Right forelimb (tissue), 1 donor: ENCODE results near the gene RTCA.
"Not testable (repeated sequence)": the region's sequence is repeated elsewhere in the genome, so short reads cannot be mapped to it uniquely, and the experiment has no call there.

Experiments used
- DNase-seq: peaks from one replicate; pipeline ENCODE4 v3.0.0-alpha.2; 2018

RTCA gene

DNA sequence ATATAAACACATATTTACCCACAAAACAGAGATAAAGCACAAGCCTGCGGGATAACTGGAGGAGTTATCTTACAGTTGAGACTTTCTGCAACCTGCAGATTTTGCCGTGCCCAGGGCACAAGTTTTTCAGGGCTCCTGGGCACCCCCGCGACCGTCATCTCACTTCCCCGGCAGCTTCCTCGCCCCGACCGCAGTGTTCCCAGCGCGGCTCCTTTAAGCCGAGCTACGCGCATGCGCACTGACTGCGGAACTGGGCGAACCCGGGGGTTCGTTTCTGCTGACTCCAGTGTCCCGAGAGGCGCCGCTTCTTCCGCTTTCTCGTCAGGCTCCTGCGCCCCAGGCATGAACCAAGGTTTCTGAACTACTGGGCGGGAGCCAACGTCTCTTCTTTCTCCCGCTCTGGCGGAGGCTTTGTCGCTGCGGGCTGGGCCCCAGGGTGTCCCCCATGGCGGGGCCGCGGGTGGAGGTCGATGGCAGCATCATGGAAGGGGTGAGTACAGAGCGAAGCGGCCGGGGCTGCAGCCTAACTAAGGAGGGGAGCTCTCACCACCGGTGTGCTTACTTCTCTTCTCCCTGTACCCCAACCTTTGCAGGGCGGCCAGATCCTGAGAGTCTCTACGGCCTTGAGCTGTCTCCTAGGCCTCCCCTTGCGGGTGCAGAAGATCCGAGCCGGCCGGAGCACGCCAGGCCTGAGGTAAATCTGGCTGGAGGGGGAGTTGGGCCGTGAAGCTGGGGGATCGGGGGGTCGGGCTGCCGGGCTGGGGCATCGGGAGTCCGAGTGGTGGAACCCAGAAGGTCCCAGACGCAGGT, at the start of gene RTCA:
Gene RTCA, plus strand, starts transcription at position 286 of the 810 bp plus-strand sequence. Its CDS starts 160 bp downstream, at position 446.
- peak; percentile 95 for DNase-seq

DNA sequence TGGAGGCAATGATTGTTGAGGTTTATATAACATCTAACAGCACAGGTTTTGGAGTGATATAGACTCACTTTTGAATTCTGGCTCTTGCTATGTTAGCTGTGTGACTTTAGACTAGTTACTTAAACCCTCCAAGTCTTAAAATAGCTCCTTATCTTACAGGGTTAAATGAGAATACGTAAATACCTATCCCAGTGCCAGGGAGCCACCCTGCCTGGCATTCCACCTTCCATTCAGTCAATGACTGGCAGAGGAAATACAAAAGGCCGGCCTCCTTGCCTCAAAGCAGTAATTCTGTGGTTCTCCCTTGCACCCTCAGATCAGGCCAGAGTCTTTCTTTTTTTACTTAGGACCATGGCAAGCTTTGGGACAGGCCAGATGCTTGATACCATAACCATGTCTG, 48.2 kb upstream of the RTCA start:
- no peak for DNase-seq

DNA sequence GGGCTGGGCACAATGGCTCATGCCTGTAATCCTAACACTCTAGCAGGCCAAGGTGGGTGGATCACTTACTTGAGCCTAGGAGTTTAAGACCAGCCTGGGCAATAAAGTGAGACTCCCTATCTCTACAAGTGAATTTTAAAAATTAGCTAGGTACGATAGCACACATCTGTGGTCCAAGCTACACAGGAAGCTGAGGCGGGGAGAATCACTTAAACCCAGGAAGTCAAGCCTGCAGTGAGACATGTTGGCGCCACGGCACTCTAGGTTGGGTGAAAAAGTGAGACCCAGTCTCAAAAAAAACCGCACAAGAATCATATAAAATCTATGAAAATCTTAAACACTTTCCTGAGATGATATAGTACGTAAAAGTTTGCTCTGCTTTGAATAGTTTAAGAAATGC, 46.6 kb upstream of the RTCA start:
- DNase-seq: no peak

DNA sequence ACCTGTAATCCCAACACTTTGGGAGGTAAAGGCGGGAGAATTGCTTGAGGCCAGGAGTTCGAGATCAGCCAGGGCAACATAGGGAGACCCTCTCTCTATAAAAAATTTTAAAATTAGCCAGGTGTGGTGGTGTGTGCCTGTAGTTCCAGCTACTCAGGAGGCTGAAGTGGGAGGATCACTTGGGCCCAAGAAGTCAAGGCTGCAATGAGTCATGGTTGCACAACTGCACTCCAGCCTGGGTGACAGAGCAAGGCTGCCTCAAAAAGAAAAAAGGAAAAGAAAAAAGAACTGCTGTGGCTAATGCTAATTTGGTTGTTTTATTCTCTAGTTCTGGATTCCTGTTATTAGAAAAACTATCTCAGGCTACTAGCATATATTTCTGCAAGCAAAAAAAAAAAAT, 46.1 kb upstream of the RTCA start:
- DNase-seq: no peak

DNA sequence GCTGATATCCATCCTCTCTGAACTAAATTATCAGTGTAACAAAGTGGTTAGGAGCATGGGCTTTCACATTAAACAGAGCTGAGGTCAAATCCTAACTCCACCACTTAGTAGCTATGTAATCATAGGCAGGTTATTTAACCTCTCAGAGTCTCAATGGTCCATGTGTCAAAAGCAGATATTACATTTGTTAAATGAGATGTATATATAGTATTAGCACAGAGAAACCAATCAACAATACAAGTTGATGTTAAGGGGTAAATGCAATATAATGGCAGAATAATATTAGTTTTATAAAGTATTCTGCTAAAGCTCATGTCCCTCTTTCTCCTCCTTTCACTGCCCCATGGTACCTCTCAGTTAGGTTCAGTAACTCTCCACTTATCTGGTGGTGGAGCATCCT, 43.6 kb upstream of the RTCA start:
- DNase-seq: no peak

DNA sequence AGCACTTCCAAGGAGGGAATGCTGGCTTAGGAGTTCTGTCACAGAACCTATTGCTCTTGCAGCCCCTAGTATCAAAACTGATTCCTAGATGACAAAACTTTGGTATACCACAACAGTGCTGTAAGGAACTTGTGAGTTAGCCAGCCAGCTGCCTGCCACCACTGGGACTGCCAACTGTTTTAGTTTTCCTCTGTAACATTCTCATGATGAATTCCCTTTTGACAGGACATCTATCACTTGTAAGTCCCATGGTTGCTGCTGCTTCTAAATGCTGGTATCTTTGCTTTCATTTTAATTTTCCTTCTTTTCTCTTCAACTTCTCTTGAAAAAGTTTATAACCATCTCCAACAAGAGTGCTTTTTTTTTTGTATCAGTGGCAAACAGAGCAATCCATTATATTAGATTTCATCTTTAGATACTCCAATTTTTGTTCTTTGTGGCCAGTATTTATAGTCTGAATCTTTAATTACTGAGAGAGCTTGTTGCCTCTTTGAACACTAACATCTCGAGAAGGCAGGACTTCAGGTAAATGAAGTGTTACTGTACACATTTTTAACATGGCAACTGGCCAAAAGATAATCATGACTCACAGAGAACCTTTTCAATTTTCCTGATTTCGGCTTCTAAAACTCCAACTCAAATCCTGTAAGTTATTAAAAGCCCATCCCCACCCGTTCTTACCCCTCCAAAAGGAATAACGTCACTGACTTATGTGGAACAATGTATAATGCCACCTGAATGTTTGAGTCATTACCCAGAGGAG, 36.2 kb upstream of the RTCA start:
- DNase-seq: no peak

DNA sequence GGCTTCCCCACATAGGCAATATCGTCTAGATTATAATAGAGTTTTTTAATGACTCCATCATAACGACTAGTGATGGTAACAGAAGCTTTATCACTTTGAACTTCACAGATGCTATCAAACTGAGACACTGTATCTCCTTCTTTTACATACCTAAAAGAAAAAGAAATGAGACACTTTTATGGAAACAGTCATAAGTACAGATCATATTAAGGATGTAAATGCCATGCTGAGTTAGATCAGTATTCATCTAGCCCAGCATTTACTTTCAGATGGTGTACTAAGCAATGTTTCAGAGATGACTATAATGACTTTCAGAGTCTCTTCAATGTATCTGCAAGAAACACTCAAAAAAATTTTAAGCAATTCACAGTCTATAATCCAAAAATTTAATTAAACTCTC, 35.3 kb upstream of the RTCA start:
- no peak for DNase-seq

DNA sequence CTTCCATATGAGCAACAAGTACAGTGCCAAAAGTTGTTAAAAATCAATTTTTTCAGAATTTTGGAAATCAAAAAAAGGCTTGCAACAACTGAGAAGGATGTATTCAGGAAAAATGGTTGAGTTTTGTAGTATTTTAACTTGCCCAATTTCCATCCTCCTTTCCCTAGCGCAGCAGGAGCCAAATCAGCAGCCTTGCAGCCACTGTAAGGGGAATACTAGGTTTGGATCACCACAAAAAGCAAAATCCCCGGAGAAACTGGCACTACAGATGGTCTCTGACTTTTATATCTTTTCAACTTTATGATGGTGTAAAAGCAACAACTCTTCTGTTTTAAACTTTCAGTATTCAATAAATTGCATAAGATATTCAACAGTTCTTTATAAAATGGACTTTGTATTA, 34.3 kb upstream of the RTCA start:
- DNase-seq: no peak

DNA sequence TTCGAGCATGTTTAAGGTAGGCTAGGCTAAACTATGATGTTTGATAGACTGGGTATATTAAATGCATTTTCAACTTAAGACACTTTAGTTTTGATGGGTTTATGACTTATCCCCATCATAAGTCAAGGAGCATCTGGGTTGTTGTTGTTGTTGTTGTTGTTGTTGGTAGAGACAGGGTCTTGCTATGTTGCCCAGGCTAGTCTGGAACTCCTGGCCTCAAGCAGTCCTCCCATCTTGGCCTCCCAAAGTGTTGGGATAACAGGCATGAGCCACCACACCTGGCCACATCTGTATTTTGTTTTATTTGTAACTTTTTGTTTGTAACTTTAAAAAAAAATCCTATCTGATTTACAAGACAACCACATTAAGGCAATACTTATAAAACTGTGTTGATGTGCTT, 33.9 kb upstream of the RTCA start:
- no peak for DNase-seq

DNA sequence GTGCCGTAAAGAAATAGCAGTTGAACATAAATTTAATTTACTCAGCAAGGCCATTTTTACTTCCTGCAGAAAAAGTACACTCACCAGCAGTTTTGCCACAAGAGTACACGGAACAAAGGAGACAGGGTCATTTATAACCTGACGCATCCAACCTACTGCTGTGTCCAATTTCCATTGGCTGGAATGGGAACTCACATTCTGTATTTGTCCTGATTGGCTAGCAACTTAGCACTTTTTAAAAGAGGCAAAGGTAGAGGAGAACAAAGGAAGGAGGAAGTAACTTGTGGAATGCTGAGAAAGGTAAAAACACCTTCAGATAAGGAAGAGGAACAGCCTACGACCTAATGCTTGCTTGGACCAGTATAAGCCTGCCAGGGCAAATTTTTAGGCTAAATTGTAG, 32.5 kb upstream of the RTCA start:
- DNase-seq: not testable (repeated sequence)

DNA sequence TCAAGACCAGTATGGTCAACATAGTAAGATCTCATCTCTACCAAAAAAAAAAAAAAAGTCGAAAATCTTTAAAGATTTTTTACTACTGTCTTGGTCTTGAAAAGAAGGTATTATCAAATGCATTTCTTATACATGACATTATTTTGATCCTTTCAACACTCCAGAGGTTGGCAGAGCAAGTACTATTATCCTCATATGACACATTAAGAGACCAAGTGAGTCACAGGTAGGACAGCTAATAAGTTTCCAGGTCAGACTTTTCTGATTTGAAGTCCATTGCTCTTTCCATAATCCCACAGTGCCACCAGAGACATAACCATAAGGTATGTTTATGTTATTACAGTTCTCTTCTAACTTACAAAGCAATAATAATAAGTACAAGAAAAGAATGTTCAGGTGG, 31.6 kb upstream of the RTCA start:
- DNase-seq: no peak

DNA sequence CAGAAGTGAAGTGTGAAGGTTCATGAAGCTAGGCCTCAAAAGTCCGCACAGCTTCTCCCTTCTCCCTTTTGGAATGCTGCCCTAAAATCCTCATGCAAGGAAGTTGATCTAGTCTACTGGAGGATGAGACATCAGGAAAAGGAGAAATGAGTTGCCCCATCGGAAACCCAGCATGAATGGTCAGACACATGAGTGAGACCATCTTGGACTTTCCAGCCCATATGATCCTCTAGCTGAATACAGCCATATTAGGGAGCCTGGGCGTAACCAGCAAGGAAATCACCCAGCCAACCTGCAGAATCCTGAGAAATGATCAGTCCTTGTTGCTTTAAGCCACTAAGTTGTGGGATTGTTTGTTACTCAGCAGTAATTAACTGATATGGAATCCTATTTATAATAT, 28.9 kb upstream of the RTCA start:
- no peak for DNase-seq

DNA sequence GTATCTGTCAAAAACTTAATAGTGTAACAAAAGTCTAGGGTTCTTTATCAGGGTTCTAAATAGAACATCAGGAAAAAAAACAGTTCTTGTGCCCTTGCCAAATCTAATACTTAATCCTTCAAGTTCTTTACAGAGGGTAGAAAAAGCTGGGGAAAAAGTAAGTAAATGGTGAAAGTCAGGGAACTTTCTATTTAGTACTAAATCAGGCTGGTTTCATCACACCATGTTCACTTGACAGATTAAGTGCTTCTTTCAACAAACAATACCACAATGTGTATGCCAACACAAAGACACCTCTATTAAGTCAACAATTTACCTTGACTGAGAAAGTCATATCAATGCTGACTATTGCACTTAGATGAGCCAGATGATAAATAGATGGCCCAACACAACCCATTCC, 26.1 kb upstream of the RTCA start:
- no peak for DNase-seq

DNA sequence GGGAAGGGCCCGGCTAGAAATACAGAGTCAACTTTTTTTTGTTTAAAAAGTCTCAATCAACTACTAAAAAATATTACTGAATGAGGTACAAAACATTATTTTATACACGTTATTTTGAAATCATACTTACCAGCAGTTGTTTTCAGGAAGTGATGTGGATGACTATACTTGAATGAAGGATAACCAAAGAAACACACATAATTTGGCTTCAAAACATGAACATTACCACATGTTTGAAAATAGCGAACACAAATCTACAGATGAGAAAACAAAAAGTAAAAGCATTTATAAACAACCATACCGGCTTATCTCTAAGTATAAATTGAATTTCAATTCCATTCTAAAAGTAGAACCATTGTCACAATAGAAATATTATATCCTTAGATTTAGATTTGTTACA, 25.4 kb upstream of the RTCA start:
- no peak for DNase-seq

DNA sequence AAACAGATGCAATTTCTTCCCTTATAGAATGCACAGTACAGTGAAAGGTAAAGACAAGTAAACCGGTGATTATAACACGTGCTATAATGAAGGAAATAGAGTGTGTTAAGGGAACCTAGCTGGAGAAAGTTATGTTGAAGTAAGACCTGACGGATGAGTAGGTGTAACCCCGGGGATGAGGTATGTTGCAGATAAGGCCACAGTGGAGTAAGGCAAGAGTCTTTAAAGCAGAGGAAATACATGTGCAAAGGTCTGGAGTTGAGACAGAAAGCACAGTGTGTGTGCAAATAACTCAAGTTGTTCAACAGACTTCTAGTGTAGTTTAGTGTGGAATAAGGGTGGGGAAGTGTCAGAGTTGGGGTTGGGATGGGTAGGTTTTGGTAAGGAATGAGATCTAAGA, 19.3 kb upstream of the RTCA start:
- DNase-seq: no peak

DNA sequence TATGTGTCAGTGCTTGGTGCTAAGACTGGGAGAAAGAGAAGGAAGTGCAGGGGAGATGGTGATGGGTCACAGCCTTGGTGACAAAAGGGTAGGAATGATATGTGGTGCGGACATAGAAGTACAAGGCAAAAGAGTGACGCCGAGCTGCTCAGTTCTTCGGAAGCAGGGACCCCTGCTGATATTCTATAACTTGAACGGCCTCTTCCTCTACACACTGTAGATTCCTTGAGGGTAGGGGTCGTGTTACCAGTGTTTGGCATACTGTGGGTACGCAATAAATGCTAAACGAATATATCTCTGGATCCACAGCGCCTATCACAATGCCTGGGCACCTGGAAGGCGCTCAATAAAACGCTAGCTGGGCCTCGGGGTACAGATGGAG, 16.9 kb upstream of the RTCA start:
- peak; percentile 44 for DNase-seq

DNA sequence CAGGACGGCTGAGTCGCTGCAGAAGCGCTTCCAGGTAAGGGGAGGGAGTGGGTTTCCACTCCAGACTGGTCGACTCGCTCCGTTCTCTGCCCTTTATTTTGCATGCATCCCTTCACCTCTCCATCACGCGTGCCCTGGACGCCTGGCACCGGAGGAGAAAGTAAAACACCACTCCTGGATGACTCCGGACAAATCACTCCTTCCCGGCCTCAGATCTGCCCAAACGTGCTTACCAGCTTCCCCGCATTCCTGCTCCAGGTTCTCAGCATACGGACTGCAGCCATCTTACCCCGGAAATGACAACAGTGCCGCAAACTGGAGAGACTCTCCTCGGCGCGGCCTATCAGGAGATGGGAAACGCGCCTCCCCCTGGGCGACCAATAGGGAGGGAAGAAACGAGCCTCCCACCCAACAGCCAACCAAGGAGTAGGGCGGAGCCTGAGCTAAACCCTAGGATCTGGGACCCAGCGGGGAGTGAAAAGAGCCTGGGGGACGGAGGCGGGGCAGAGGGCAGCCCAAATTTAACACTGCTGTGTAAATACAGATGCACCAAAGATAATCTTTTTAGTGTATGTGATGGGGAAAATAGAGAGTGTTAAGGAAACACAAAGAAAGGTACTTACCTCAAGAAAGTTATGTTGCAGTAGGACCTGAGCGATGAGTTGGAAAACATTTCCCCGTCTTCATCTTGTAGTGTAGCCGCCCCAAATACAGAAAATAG, 16.3 kb upstream of the RTCA start, which contains the start of gene DBT:
Gene DBT, minus strand, starts transcription at position 298 of the 721 bp plus-strand sequence. Its CDS starts 14 bp downstream, at position 284.
- peak; percentile 94 for DNase-seq

DNA sequence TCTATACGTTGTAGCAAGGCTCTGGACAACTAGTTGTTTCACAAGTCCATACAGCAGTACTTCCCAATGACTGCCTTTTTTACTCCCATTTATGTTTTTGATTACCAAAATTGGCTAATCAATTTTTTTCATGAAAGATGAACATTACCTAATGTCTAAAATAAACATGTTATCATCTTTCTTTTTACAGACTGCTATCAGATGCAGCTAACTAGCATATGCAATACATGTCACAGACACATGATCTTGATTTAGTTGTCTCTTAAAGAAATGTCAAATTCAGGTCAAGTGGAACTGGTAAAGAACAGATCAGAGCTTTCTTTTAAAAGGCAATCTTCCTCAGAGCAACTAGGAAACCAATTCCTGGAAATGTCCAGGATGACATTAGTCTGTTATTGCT, 15.8 kb upstream of the RTCA start:
- DNase-seq: no peak

DNA sequence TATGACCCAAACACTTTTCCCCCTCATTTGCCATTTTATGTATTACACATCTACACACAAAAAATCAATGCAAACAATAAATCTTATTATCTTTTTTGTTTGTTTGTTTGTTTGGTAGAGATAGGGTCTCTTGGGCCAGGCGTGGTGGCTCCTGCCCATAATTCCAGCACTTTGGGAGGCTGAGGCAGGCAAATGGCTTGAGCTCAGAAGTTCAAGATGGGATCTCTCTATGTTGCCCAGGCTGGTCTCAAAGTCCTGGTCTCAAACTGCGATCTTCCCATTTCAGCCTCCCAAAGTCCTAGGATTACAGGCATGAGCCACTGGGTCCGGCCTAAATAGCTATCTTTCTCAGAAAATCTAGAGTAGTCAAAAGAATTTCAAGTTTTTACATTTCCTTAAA, 15.2 kb upstream of the RTCA start:
- no peak for DNase-seq

DNA sequence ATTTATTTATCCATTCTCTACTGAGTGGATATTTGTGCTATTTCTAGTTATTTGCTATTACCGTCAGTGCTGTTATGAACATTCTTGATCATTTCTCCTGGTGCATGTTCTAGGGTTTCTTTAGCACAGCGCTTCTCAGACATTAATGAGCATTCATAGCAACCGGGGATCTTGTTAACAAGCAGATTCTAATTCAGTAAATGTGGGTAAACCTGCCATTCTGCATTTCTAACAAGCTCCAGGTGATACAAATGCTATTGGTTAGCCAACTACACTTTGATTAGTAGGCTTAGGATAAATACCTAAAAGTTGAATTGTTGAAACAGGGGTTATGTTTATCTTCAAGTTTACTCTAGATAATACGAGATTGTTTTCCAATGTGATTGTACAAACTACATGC, 13.1 kb upstream of the RTCA start:
- no peak for DNase-seq

DNA sequence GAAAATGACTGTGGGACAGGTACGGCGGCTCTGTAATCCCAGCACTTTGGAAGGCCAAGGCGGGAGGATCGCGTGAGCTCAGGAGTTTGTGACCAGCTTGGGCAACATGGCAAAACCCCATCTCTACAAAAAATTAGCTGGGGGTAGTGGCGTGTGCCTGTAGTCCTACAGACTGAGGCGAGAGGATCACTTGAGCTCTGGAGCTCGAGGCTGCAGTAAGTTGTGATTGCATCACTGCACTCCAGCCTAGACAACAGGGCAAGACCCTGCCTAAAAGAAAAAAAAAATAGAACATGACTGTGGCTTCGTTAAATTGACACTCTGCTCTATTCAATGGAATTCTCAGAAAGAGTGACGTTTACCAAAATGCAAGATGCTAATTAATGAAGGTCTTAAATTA, 12.5 kb upstream of the RTCA start:
- no peak for DNase-seq

DNA sequence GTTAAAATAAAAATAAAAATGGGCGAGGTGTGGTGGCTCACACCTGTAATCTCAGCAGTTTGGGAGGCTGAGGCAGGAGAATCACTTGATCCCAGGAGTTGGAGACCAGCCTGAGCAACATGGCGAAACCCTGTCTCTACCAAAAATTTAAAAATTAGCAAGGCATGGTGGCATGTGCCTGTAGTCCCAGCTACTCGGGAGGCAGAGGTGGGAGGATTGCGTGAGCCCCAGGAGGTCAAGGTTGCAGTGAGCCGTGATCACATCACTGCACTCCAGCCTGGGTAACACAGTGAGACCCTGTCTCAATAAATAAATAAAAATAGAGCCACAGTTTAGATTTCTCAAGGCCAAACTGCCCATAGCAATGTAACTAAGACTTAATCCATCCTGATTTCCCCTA, 9.7 kb upstream of the RTCA start:
- DNase-seq: not testable (repeated sequence)

DNA sequence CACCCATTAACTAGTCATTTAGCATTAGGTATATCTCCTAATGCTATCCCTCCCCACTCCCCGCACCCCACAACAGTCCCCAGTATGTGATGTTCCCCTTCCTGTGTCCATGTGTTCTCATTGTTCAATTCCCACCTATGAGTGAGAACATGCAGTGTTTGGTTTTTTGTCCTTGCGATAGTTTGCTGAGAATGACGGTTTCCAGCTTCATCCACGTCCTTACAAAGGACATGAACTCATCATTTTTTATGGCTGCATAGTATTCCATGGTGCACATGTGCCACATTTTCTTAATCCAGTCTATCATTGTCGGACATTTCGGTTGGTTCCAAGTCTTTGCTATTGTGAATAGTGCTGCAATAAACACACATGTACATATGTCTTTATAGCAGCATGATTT, 7.6 kb upstream of the RTCA start:
- not testable (repeated sequence) for DNase-seq

DNA sequence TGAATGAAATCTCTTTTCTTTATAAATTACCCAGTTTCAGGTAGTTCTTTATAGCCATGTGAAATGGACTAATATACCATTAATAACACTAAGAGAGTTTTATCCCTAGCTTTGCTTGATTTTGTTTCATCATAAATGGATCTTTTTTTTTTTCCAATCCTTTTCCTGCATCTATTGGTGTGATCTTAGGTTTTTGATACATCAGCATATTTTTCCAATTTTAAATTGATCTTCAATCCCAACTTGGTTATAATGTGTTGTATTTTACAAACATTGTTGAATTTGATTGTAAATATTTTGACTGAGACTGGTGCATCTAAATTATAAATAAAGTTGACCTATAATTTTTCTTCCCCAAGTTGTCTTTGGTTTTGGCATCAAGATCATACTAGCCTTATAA, 4.3 kb upstream of the RTCA start:
- no peak for DNase-seq
